HT1080 (cell line): ENCODE measurements around the gene DIAPH2. TPM values are rescaled to one million over a fixed set of nuclear protein-coding genes. Genes with fewer than 3 reads are reported as not detected.

Experiments
- DNase-seq: peaks from one replicate; pipeline ENCODE4 v3.0.0-alpha.2; 2015; ENCODE audit warnings: low read depth
- total RNA-seq: library from RNA; depleted of rRNA; stranded (reverse); fragments of >200 nt; shearing (Covaris generic); gene quantifications from 2 replicates; pipeline ENCODE4 v1.2.3, GENCODE V29; 2014

DIAPH2 gene
- total RNA-seq, 1 experiment from 2014 or later: 7.6 TPM

- peak; percentile 0 for DNase-seq
Measured at GRCh38 chrX:97158269-97158668, 473.6 kb downstream of the DIAPH2 start.

- no peak for DNase-seq
Measured at GRCh38 chrX:97159916-97160800, 475.5 kb downstream of the DIAPH2 start.

GRCh38 chrX:97167333-97167732 lies 482.7 kb downstream of the DIAPH2 start:
- no peak for DNase-seq

GRCh38 chrX:97168646-97169045 lies 484.0 kb downstream of the DIAPH2 start:
- DNase-seq: no peak

DNA sequence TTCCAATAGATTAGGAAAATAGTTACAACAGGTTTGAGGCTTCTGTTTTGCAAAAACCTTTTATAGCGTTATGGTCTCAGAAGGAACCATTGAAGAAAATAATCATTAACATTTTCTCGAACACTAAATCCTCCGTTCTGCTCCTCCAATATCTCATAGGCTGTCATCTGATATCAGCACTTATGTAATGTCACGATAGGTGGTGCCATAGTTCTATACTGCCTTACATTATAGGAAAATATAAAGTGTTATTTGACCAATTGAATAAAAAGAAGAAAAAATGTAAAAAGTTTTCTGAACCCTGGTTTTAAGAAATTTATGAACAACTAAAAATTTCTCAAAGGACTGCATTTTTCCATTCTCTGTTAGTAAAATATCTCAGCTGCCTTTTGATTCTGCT lies 490.5 kb downstream of the DIAPH2 start:
- DNase-seq: no peak

- no peak for DNase-seq
Measured at GRCh38 chrX:97189668-97190067, 505.0 kb downstream of the DIAPH2 start.

GRCh38 chrX:97199501-97199900 lies 514.9 kb downstream of the DIAPH2 start:
- DNase-seq: no peak

DNA sequence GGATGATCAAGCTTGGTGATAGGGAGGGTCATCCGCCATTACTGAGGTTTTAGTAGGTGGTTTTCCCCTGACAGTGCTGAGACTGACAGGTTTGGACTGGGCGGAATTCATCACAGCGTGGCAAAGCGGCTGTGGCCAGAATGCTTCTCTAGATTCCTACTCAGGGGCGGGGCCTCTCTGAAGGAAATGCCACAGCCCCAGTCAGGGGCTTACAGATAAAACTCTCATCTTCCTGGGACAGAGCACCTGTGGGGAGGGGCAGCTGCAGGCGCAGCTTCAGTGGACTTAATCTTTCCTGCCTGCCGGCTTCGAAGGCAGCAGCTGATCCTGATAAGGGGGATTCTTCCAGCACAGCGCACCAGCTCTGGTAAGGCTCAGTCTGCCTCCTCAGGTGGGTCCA lies 515.8 kb downstream of the DIAPH2 start:
- no peak for DNase-seq

DNA sequence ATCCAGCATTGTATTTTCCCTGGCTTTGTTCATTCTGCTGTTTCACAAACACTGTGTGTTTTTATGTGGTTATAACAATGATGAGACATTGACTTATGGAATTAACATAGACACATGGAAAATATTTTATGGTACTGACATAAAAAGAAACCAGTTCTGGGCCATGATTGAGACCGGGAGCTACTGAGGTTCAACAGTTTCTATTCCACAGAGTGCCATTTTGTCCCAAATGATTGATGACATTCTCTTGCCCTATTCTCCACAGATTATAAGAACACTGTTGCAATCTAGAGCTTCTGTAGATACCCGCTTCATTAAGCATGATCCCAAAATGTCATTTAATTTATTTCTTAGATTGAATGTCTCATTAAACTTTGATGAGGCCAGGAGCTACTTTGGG lies 525.9 kb downstream of the DIAPH2 start:
- no peak for DNase-seq

DNA sequence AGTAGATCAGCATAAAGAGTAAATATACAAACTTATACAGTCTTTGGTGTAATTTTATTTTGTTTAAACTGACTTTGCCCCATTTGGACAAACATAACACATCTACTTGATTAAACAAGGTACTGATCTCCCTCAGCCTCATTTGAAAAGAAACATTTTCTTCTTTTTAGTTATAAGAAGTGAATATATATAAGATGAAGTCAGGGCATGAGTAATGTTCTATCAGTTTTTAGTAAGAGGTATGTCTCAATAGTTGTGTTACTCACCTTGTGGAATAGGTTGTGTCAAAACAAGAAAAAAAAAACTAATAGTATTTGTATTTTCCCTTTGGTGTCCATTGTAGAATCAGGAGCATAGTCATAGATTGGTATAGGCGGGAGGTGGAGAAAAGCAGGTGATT lies 526.4 kb downstream of the DIAPH2 start:
- no peak for DNase-seq

DNA sequence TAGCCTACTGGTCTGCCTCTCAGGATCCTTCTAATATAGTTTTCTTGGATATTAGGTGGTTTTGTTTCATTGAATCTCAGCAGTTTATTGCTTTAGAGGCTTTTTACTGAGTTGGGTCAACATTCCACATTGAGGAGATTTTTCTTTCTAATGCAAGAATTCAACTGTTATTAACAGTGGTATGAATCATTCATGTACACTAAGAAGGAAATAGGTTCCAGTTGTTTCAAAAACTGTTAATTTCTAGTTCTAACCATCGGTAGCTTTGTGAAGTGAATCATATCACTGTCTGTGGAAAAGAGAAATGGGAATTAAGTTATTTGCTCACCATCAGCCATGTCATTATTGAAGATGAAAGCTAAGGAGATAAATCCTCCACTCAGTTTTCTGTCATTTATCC lies 530.5 kb downstream of the DIAPH2 start:
- no peak for DNase-seq

DNA sequence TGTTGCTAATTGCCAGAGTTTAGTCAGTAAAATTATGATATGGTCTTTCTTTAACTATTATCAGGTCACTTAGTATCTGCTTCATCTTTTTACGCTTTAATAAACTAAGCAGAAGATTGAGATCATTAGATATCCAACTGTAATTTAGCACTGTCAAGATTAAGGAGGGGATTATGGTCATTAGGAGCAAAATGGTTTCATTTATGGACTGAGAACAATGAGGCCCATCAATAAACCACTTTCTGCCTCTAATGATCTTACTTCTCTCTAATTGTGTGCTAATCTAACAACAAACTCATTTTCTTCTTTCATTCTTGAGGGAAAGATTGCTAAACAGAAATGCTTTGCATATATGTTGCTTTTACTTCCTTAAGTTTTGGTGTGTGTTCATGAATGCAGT lies 539.5 kb downstream of the DIAPH2 start:
- DNase-seq: no peak

DNA sequence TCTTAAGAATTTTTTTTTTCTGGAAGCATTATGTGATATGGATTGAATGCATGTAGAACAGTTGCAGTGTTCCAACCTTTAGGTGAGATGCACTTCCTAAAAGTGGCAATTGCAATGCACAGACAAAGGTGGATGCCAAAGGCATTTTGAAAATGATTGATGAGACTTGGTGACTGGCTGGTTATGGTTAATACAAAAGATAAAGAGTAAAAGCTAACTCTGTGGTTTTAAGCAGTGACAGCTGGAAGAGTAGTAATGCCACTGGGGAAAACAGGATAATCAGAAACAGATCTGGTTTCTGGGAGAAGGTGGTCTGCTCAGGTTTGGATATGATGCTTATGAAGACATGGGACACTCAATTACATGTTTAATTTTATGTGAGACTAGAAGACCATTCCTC lies 544.7 kb downstream of the DIAPH2 start:
- DNase-seq: no peak

- no peak for DNase-seq
Measured at GRCh38 chrX:97230948-97231347, 546.3 kb downstream of the DIAPH2 start.

- DNase-seq: no peak
Measured at GRCh38 chrX:97234471-97235081, 549.9 kb downstream of the DIAPH2 start.

GRCh38 chrX:97238632-97239031 lies 554.0 kb downstream of the DIAPH2 start:
- DNase-seq: peak; percentile 76

DNA sequence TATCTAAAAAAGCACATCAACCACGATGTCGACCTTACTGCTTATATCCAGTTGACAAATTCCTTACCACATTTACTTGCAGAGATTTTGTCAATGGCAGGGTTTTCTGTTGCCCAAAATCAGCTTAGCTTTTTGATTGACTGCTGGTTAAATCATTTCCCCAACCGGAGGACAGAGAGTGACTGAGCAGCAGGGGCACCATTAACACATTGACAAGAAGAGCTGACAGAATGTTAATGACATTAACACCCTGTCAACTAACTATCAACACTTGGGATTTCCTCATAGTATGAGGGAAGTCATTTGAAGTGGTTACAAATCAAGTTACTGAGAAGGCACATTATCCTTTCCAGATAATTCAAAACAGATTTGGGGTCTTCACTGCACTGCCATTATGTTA lies 567.5 kb downstream of the DIAPH2 start:
- DNase-seq: no peak

GRCh38 chrX:97260679-97261078 lies 576.0 kb downstream of the DIAPH2 start:
- DNase-seq: no peak

GRCh38 chrX:97266406-97267121 lies 581.9 kb downstream of the DIAPH2 start:
- DNase-seq: no peak

- no peak for DNase-seq
Measured at GRCh38 chrX:97267396-97268181, 582.9 kb downstream of the DIAPH2 start.

GRCh38 chrX:97268182-97268680 lies 583.6 kb downstream of the DIAPH2 start:
- DNase-seq: no peak
